ENCODE results near the gene XCL2.
"Not testable (repeated sequence)": the region's sequence is repeated elsewhere in the genome, so short reads cannot be mapped to it uniquely, and the experiment has no call there.

The XCL2 gene

GRCh38 chr1:168543840-168544498, at the start of gene XCL2:
TSS of gene XCL2 (minus strand) at chr1:168543997. CDS start at chr1:168543964, 33 bp downstream.
- DNase-seq: not testable (repeated sequence)

- no peak for DNase-seq
Observed at GRCh38 chr1:168591641-168592250, 47.9 kb upstream of the XCL2 start.

GRCh38 chr1:168591066-168591465, 47.3 kb upstream of the XCL2 start:
- no peak for DNase-seq

GRCh38 chr1:168589167-168589566, 45.4 kb upstream of the XCL2 start:
- DNase-seq: no peak

- DNase-seq: no peak
Observed at GRCh38 chr1:168585937-168586336, 42.1 kb upstream of the XCL2 start.

GRCh38 chr1:168585191-168585590, 41.4 kb upstream of the XCL2 start:
- no peak for DNase-seq

GRCh38 chr1:168583571-168583970, 39.8 kb upstream of the XCL2 start:
- no peak for DNase-seq

- DNase-seq: no peak
Observed at GRCh38 chr1:168582688-168583336, 39.0 kb upstream of the XCL2 start.

- DNase-seq: no peak
Observed at GRCh38 chr1:168581817-168582572, 38.2 kb upstream of the XCL2 start.

- DNase-seq: not testable (repeated sequence)
Observed at GRCh38 chr1:168580991-168581390, 37.2 kb upstream of the XCL2 start.

- not testable (repeated sequence) for DNase-seq
Observed at GRCh38 chr1:168580290-168580689, 36.5 kb upstream of the XCL2 start.

- not testable (repeated sequence) for DNase-seq
Observed at GRCh38 chr1:168578531-168579185, 34.9 kb upstream of the XCL2 start.

- not testable (repeated sequence) for DNase-seq
Observed at GRCh38 chr1:168576245-168576688, 32.5 kb upstream of the XCL2 start, which contains the start of gene XCL1. TSS of gene XCL1 (plus strand) at chr1:168576605. CDS start at chr1:168576638, 33 bp downstream.

GRCh38 chr1:168574234-168574633, 30.4 kb upstream of the XCL2 start:
- peak; percentile 7 for DNase-seq

- DNase-seq: no peak
Observed at GRCh38 chr1:168572633-168573032, 28.8 kb upstream of the XCL2 start.

- DNase-seq: no peak
Observed at GRCh38 chr1:168570652-168571051, 26.9 kb upstream of the XCL2 start.

GRCh38 chr1:168568346-168568745, 24.5 kb upstream of the XCL2 start:
- no peak for DNase-seq

- no peak for DNase-seq
Observed at GRCh38 chr1:168567568-168567967, 23.8 kb upstream of the XCL2 start.

GRCh38 chr1:168567007-168567406, 23.2 kb upstream of the XCL2 start:
- DNase-seq: no peak

GRCh38 chr1:168565825-168566224, 22.0 kb upstream of the XCL2 start:
- DNase-seq: no peak

- no peak for DNase-seq
Observed at GRCh38 chr1:168561989-168562388, 18.2 kb upstream of the XCL2 start.

- no peak for DNase-seq
Observed at GRCh38 chr1:168560370-168560769, 16.6 kb upstream of the XCL2 start.

- DNase-seq: no peak
Observed at GRCh38 chr1:168556647-168557046, 12.8 kb upstream of the XCL2 start.
